Left lobe of liver (tissue), 2 donors: ENCODE results near the gene FAM72A. TPM values are rescaled to one million over a fixed set of nuclear protein-coding genes. Genes with fewer than 3 reads are reported as not detected.
"Not testable (repeated sequence)": the region's sequence is repeated elsewhere in the genome, so short reads cannot be mapped to it uniquely, and the experiment has no call there.

ENCODE experiments used
- ATAC-seq: fragments of 200-7000 bp; cut with Tn5 transposase; one replicate; pipeline ENCODE4 v1.9.1; 2020; ENCODE audit warnings: mild to moderate bottlenecking, moderate library complexity
- DNase-seq: peaks from one replicate; pipeline ENCODE4 v3.0.0-alpha.2; 2020; ENCODE audit warnings: low spot score
- total RNA-seq: library from RNA; stranded (reverse); gene quantifications from one replicate; pipeline ENCODE4 v1.2.1, GENCODE V29; 2021
- donor health status: DM: no; HTN: no; CAD: no; lungs with moderate emphysema.
- donor health status: DM: no; HTN: yes; CAD: no.

The FAM72A gene
- total RNA-seq: 0.23 TPM

- peak; percentile 80 for ATAC-seq
- peak; percentile 99 for DNase-seq
Measured at GRCh38 chr1:206202789-206203363, at the start of gene FAM72A. Gene FAM72A (minus strand): TSS chr1:206202839. CDS start chr1:206202025, 814 bp downstream.

- DNase-seq, ATAC-seq: not testable (repeated sequence)
Measured at GRCh38 chr1:206250953-206251681, 48.5 kb upstream of the FAM72A start.

GRCh38 chr1:206246129-206246886 lies 43.7 kb upstream of the FAM72A start:
- not testable (repeated sequence) for DNase-seq
- ATAC-seq: peak; percentile 47

- DNase-seq, ATAC-seq: not testable (repeated sequence)
Measured at GRCh38 chr1:206245479-206245878, 42.8 kb upstream of the FAM72A start.

DNA sequence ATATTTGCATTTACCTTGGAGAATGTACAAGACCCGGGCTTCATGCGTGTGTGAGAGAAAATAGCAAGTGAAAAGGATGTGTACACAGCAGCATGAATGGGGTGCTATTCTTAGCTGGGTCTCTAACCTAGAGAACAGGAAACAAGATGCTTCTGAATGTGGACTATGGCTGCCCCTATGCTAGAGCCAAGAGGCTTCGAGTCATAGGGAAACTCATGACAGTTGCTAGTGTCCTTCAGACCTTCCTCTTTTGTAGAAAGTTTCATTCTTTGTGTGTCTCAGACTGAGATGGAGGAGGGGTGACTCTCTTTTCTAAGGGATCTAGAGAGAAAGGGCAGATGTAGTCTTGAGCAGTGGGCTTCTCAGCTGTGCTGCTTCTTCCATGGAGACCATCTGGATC lies 40.7 kb upstream of the FAM72A start:
- peak; percentile 64 for ATAC-seq
- DNase-seq: not testable (repeated sequence)

DNA sequence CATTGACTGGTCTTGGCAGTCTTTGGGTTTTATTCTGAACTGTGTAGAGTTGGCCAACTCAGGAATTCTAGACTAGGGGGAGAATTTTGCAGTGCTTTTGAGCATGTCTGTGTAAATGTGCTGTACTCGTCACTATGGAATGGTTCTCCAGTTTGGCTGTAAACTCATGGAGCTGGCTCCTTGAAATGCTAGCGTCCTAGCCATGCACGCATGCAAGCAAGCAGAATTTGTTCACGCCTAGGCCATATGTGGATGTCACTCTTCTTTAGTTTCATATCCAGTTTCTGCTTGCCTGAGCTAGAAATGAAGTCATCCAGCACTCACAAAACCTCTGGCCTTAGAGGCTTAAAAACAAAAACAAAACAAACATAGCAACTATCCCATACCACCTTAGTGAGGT lies 37.6 kb upstream of the FAM72A start:
- DNase-seq, ATAC-seq: not testable (repeated sequence)

DNA sequence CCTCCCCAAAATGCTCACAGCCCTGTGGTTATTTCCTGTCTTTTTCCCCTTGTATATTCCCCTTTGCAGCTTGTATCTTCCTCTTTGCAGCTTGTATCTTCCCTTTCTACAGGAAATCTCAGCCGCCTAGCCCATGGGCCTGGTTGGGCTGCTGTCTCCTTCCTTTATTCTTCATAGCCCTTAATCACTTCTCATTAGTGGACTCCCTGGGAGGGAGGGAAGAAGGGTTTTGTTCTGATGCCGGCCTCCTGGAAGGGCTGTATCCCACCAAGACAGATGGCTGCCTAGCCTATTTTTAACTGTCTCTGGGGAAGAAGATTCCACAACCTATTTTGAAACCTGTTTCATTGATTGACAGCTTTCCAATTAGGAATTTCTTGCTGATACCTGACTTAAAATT lies 32.6 kb upstream of the FAM72A start:
- not testable (repeated sequence) for DNase-seq, ATAC-seq

- not testable (repeated sequence) for ATAC-seq, DNase-seq
Measured at GRCh38 chr1:206234189-206234916, 31.7 kb upstream of the FAM72A start.

- not testable (repeated sequence) for DNase-seq
- peak; percentile 42 for ATAC-seq
Measured at GRCh38 chr1:206232970-206233645, 30.5 kb upstream of the FAM72A start.

- not testable (repeated sequence) for DNase-seq, ATAC-seq
Measured at GRCh38 chr1:206231989-206232388, 29.4 kb upstream of the FAM72A start.

DNA sequence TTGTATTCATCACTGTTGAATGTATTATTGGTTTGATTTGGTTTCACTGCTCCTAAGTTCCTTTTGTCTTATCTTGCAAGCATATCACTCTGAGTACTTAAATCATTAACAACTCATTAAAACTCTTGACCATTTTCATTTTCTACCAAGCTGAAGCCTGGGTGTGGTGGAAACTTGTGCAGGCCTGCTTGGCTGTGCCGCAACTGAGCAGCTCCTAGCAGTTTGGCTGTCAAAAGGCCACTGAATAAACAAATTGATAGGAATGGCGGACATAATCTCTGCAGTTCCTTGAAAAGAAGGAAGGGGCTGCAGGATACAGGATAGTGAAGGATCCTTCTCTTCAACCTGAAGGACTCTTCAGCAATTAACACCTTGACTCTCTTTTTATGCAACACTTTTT lies 26.6 kb upstream of the FAM72A start:
- DNase-seq, ATAC-seq: not testable (repeated sequence)

DNA sequence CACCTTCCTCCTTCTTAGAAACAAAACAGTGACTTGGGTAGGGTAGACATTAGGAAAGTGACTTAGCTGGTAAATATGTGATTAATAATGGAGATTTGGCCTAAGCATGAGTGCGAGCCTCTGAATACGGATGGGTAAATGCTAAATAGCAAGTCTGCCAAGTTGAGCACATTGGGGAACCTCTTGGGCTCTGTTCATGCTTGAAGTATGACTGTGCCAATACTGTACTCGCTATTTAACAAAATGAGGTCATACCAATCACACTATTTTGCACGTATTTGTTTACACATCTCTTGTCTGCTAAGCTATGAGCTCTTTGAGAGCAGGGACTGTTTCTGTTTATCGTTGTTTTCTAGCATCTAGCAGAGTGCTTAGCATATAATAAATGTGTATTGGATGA lies 24.2 kb upstream of the FAM72A start:
- not testable (repeated sequence) for DNase-seq

DNA sequence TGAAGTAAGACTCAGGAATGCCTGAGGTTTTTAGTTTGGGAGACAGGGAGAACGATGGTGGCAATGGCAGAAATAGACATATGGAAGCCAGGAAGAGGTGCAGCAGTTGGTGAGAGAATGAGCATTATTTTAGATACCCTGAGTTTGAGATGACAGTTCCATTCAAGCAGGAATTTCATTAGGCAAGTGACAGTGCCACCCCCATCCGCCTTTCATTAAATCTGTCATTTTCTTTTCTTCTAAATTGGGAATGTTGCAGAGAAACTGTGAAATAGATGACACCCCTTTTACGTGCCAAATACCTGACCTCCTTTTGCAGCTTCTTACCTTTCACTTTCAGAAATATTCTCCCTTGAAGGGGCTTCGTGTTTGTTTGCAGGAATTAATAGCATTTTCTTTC lies 22.7 kb upstream of the FAM72A start:
- not testable (repeated sequence) for DNase-seq, ATAC-seq

More for the DNA sequence above, 24.2 kb upstream of the FAM72A start:
- ATAC-seq: not testable (repeated sequence)

DNA sequence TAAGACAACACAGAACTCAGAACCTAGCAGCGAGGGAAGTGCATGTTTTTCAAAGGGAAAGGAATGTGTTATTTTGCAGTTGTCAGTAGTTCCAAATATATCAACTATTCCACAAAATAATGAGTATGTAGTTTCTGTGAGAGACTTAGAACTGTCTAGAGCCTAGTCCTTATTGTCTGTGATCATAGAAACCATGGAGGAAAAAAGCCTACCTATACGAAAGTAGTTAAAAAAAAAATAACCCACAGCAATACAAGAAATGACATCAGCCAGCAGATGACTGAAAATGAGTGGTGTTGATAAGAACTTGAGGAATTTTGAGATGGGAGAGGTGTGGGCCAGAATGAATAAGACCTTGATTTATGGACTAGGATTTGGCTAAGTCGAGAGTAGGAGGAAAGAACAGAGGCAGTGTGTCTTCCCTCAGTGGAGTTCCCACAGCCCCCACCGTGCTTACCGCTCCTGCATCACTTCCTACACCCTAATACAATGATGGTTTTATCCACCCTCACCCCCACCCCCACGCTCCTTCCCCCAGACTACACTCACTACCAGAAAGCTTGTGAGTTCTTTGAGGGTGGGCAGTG lies 21.6 kb upstream of the FAM72A start:
- not testable (repeated sequence) for ATAC-seq, DNase-seq

DNA sequence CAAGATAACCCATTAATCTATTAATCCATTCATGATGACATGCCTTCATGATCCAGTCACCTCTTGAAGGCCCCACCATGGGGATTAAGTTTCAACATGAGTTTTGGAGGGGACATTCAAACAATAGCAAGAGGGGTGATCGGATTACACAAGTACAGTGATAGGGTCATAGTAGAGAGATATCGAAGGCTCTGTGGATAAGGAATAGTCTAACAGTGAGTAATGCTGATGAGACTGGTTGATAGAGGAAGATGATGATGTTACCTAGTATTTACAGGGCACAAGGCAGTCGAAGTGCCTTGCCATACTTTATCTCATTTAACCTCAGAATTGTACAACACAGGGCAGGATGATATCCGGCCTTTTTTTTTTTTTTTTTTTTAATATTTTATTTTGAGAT lies 18.9 kb upstream of the FAM72A start:
- ATAC-seq, DNase-seq: not testable (repeated sequence)

DNA sequence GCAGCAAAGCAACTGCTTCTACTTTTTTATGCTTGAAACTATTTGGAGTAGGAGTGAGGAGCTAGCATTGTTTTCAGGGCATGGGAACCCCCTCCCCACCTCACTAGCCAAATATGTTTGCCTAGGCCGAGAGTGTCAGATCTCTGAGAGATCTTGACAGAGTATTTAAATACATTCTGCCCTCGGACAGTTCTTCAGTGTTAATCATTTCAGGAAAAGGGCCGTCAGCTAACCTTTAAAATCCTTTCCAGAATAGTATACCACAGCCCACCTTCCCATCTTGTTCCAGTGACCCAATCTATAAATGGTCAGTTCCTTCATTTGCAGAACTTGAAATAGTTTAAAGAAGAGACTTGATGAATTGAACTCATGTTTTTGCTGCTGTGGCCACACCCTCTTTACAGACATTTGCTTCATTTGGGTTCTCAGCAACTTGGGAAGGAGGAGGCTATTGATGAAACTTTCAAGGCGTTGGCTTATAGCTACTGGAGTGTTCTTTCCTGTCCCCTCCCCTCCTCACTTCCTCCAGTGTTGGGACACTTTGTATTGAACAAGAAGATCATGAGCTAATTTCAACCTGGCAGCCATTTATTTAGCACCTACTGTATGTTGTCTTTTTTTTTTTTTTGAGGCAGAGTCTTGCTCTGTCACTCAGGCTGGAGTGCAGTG lies 17.8 kb upstream of the FAM72A start:
- DNase-seq: not testable (repeated sequence)
- ATAC-seq: peak; percentile 33

- ATAC-seq: peak; percentile 84
- not testable (repeated sequence) for DNase-seq
Measured at GRCh38 chr1:206219514-206220331, 17.1 kb upstream of the FAM72A start.

- ATAC-seq, DNase-seq: not testable (repeated sequence)
Measured at GRCh38 chr1:206218765-206219164, 16.1 kb upstream of the FAM72A start.
